Heart left ventricle (tissue), 13 donors: ENCODE results near the gene SDR42E2.

Source experiments
- CTCF ChIP-seq, 12 donors: fragments of 200-600 bp; sonication (generic) in 4 of 12; IDR thresholded peaks; one replicate each; pipeline versions ENCODE4 v1.5.0 to v1.8.0; 2018 to 2022; ENCODE audit warnings: antibody characterized with exemption in 12 of 12, mild to moderate bottlenecking in 5 of 12
- POLR2A ChIP-seq, 2 donors: fragments of 450-650 bp; IDR thresholded peaks; one replicate each; pipeline ENCODE4 v1.6.1; 2017; ENCODE audit warnings: antibody characterized with exemption in 2 of 2, mild to moderate bottlenecking in 2 of 2, moderate library complexity in 2 of 2
- donor health status: ischemic (EF 13 %, LVEDD 7.1; RV severe dilation, severe dysfunction).
- donor health status: DM: no; HTN: yes; CAD: no.
- donor health status: DM: no; HTN: no; CAD: no.
- donor health status: ischemic (EF 25% LVEDD 6.9; RV normal size, moderate dysfunction).
- donor health status: ischemic (EF 25% LVEDD 5.7; RV mildly dilated, moderate dysfunction).
- donor health status: ischemic (EF 35%, LVEDD 5.7; RV mildly dilated, moderate dysfunction).
- donor health status: nonischemic (EF 11% LVEDD 7.7; RV severe dilation, severe dysfunction).
- donor health status: DM: yes; HTN: yes; CAD: no.
- donor health status: PGD.
- donor health status: ischemic (EF 29% LVEDD 5.4; RV normal size, mild dysfunction).
- donor health status: nonischemic (EF 23%, LVEDD 6.1; RV moderate dilation, normal function).

GRCh38 chr16:22207715-22208360, 45.5 kb downstream of the SDR42E2 start:
- TF ChIP-seq CTCF (IDR thresholded peaks at IDR 0.05) = no peak
- TF ChIP-seq POLR2A (IDR thresholded peaks at IDR 0.05) = no peak
